ENCODE data around the gene SAMD4A. TPM values are rescaled to one million over a fixed set of nuclear protein-coding genes. Genes with fewer than 3 reads are reported as not detected.

Gene SAMD4A
- total RNA-seq, 1 experiment from 2014 or later = 9.6 TPM

DNA sequence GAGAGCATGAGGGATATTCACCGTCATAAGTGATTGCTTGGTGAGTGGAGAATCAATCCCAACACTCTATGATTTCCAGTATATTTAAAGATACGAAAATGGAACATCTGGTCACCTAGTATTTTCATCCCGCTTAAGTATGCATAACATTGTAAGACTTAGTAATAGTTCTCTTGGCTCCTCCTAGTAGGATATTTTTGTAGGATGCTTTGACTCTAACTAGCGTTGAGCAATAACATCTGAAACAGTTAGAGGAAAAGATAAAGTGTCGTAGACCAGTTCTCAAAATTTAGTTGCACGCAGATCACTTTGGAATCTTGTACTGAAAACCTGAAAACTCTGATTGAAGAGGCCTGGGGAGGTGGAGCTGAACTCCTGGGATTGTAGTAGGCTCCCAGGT is 7.6 kb downstream of the SAMD4A start:
- no peak overlapping the region for H3K23ac ChIP-seq (ENCODE audit: insufficient read length, low read depth, low read length)
- peaks cover 7% of the 10 kb centered on the region; the same call in 1 of the 2 replicates for H3K79me2 ChIP-seq (ENCODE audit: insufficient read depth, low read length)
- Mint-ChIP-seq H3K27me3 (ENCODE audit: low read depth) (peaks cover under 1% of the 10 kb centered on the region; the same call in 1 of the 2 replicates), H3K9me3 (peaks cover 0 to 5% of the 10 kb centered on the region in 2 experiments; a peak in 2 of 5 replicates), H3K36me3 (ENCODE audit: insufficient read depth in 1 of 3, low read depth in 3 of 3) (peaks cover 0 to 3% (median 0%) of the 10 kb centered on the region in 3 experiments; a peak in 1 of 7 replicates), H3K4me3 (no peak overlapping the region), H3K27ac (no peak overlapping the region), H3K4me1 (peaks cover 0 to under 1% of the 10 kb centered on the region in 2 experiments; a peak in 2 of 4 replicates)
- H4K20me1 ChIP-seq (ENCODE audit: control insufficient read depth, insufficient read depth, insufficient read length) = no peaks in the 10 kb centered on the region
- no peak overlapping the region for H2BK20ac ChIP-seq (ENCODE audit: low read depth, low read length, poor library complexity, severe bottlenecking)
- H3K18ac ChIP-seq (ENCODE audit: insufficient read length, low read depth, low read length) = no peak overlapping the region
- H2BK15ac ChIP-seq (ENCODE audit: low read depth, low read length) = no peak overlapping the region
- H3T11ph ChIP-seq (ENCODE audit: low read length) = no peak overlapping the region
- no peak overlapping the region for H3K4me2 ChIP-seq (ENCODE audit: insufficient read depth, insufficient read length, low read length)
- no peak overlapping the region for H3K56ac ChIP-seq (ENCODE audit: insufficient read length, low read depth, low read length)
- WGBS (ENCODE audit: extremely low coverage, insufficient read length, low lambda C conversion rate) = no CpG with 5 or more reads among the region's 6 CpGs
- H2AFZ ChIP-seq (ENCODE audit: low read length) = no peak overlapping the region
- H3K14ac ChIP-seq (ENCODE audit: insufficient read depth, low read length) = no peak overlapping the region
- no peak for TF ChIP-seq CTCF (conservative IDR thresholded peaks at IDR 0.05)
- H3K9me3 ChIP-seq (ENCODE audit: control insufficient read depth, low read depth, low read length) = no peaks in the 10 kb centered on the region
- no peak overlapping the region for H2BK5ac ChIP-seq (ENCODE audit: insufficient read length, low read length)
- no peak overlapping the region for H4K91ac ChIP-seq (ENCODE audit: insufficient read length, low read depth, low read length)
- H3K79me1 ChIP-seq (ENCODE audit: insufficient read depth, low read depth, low read length, poor library complexity, severe bottlenecking) = no peaks in the 10 kb centered on the region
- no peak overlapping the region for H2BK120ac ChIP-seq (ENCODE audit: low read depth, low read length, poor library complexity, severe bottlenecking)
- H2AK5ac ChIP-seq (ENCODE audit: insufficient read length, low read length) = no peak overlapping the region
- DNase-seq = no peak
- H3K27ac ChIP-seq (ENCODE audit: insufficient read length, low read depth, low read length) = no peak overlapping the region
- H3K23me2 ChIP-seq (ENCODE audit: insufficient read length, low read depth, low read length, poor library complexity, severe bottlenecking) = no peaks in the 10 kb centered on the region
- H3K27me3 ChIP-seq (ENCODE audit: insufficient read depth, low read length) = no peaks in the 10 kb centered on the region
- H3K9ac ChIP-seq (ENCODE audit: extremely low read depth, insufficient read length, low read length) = no peak overlapping the region
- H3K4ac ChIP-seq (ENCODE audit: low read depth, low read length) = no peak overlapping the region
- no peak overlapping the region for H4K5ac ChIP-seq (ENCODE audit: insufficient read length, low read depth, low read length)
- H4K8ac ChIP-seq (replicated peaks; ENCODE audit: insufficient read length, low read depth, low read length) = no peak overlapping the region
- H2BK12ac ChIP-seq (ENCODE audit: insufficient read length, low read depth, low read length) = no peak overlapping the region
- no peaks in the 10 kb centered on the region for H3K4me1 ChIP-seq (ENCODE audit: insufficient read depth, low read length)
